Sigmoid colon (tissue), 4 donors: ENCODE data around the gene YAE1.

Experiments
- POLR2A ChIP-seq, 2 donors: fragments of 450-650 bp; IDR thresholded peaks; one replicate each; pipeline ENCODE4 v1.6.1; 2016; ENCODE audit warnings: antibody characterized with exemption in 2 of 2, mild to moderate bottlenecking in 2 of 2, moderate library complexity in 2 of 2
- POLR2AphosphoS5 ChIP-seq, 4 donors: sonication (generic); formaldehyde crosslinking; IDR thresholded peaks; one replicate each; pipeline ENCODE4 v1.6.1; 2017; ENCODE audit warnings: antibody characterized with exemption in 4 of 4
- TF ChIP-seq, protein P1 (sequence below), 4 experiments: fragments of 450-650 bp in 3 of 4; fragments of 200-600 bp in 1 of 4; IDR thresholded peaks; one replicate each; pipeline ENCODE4 v1.5.1; 2016 to 2019; ENCODE audit warnings: antibody characterized with exemption in 4 of 4, mild to moderate bottlenecking in 3 of 4, moderate library complexity in 2 of 4

DNA sequence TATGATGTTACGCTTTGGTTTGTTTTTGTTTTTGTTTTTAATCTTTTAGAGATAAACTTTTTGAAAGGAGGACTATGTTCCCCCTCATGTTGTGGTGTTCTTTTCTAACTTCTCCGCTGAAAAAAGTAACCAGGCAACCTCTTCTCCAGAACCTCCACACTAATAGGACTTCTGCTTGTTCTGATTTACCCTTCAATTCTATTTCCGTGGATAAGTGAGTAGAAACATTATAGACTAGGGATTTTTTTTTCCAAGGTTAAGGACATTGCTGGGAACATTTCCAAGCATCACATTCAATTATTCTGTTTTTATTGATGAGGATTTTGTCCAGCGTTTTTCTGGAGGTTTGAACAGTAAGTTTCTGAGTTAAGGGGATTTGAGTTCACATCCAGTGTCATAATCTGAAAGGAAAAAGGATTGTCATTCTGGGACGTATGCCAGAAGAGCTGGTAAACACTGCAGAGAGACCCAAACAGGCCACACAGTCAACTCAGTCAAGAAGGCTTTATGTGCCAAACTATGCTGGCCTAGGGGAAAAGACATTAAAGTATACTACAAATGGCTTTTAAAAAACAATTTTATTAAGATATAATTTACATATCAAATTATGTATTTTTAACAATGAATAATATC, 28.9 kb downstream of the YAE1 start:
- TF ChIP-seq POLR2A (IDR thresholded peaks at IDR 0.05) (no peak), POLR2AphosphoS5 (IDR thresholded peaks at IDR 0.05) (no peak)
- TF ChIP-seq, protein P1, sequence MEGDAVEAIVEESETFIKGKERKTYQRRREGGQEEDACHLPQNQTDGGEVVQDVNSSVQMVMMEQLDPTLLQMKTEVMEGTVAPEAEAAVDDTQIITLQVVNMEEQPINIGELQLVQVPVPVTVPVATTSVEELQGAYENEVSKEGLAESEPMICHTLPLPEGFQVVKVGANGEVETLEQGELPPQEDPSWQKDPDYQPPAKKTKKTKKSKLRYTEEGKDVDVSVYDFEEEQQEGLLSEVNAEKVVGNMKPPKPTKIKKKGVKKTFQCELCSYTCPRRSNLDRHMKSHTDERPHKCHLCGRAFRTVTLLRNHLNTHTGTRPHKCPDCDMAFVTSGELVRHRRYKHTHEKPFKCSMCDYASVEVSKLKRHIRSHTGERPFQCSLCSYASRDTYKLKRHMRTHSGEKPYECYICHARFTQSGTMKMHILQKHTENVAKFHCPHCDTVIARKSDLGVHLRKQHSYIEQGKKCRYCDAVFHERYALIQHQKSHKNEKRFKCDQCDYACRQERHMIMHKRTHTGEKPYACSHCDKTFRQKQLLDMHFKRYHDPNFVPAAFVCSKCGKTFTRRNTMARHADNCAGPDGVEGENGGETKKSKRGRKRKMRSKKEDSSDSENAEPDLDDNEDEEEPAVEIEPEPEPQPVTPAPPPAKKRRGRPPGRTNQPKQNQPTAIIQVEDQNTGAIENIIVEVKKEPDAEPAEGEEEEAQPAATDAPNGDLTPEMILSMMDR (IDR thresholded peaks at IDR 0.05): no peak
